ENCODE data around the gene OTOA.

The OTOA gene

DNA sequence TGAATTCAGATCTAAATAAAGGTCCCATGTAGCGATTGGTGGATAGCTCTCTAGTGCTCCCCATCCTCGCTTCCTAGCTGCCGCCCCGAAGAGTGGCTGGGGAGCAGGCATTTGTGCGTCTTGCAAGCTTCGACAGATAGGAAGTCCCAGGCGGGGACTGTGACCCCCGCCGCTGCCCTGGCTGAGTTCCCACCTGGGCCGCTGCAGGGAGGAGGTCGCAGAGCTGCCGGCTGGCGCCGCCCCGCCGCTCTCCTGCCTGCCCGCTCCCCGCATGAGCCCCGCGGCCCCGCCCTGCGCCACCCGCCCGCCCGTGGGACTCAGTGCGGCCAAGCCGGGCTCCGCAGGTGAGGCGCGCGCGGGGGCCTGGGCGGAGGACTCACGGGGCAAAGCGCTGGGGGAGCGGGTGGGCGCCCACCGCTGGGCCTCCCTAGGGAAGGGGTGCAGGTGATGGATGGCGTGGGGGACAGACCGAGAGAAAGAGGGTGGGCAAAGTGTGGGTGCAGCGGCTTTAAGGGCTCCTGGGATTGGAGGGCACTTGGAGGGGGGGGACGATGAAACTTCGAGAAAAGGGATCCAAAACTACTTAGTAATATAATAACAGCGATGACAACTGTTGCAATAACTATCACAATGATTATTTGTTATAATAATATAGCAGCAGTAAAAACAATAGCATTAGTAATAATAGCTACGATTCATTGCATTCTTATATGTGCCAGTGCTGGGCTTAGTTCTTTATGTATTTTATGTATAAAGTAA lies at the start of gene OTOA:
TSS of gene OTOA (plus strand) at position 80 of the 759 bp plus-strand sequence. CDS start 14,547 bp downstream, outside the sequence.
- Histone ChIP-seq H3K4me1 (ENCODE audit: control insufficient read depth, insufficient read depth, low read length) (no peaks in the 10 kb centered on the region), H3K4me3 (ENCODE audit: low read length) (no peak within 1 kb of the TSS), H3K36me3 (ENCODE audit: control insufficient read depth, insufficient read depth, low read length) (no peaks in the 10 kb centered on the region), H3K9ac (ENCODE audit: low read length) (no peak within 1 kb of the TSS), H3K9me3 (ENCODE audit: control insufficient read depth, low read length) (no peaks in the 10 kb centered on the region), H3K27me3 (ENCODE audit: control insufficient read depth, insufficient read depth, low read length) (peaks cover 19% of the 10 kb centered on the region)

DNA sequence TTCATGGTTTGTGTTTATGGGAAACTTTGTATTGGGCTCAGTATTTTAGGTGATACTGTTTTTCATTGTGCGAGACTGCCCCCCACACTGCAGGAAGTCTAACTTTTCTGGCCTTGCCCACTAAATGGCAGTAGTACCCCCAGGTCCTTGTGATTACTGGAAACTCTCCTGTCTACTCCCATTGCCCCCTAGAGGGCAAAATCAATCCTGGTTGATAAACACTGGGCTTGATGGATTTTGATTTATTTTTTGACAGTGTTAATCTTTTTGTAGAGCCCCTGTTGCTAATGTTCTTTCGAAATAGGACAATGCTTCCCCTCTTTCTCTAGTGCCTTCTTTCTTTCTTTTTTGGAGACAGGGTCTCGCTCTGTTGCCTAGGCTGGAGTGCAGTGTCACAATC lies 48.9 kb upstream of the OTOA start:
- Histone ChIP-seq H3K36me3 (ENCODE audit: control insufficient read depth, insufficient read depth, low read length) (no peaks in the 10 kb centered on the region), H3K4me3 (ENCODE audit: low read length) (no peak overlapping the region), H3K4me1 (ENCODE audit: control insufficient read depth, insufficient read depth, low read length) (peaks cover 16% of the 10 kb centered on the region), H3K27me3 (ENCODE audit: control insufficient read depth, insufficient read depth, low read length) (no peaks in the 10 kb centered on the region), H3K9ac (ENCODE audit: low read length) (no peak overlapping the region), H3K9me3 (ENCODE audit: control insufficient read depth, low read length) (no peaks in the 10 kb centered on the region)

DNA sequence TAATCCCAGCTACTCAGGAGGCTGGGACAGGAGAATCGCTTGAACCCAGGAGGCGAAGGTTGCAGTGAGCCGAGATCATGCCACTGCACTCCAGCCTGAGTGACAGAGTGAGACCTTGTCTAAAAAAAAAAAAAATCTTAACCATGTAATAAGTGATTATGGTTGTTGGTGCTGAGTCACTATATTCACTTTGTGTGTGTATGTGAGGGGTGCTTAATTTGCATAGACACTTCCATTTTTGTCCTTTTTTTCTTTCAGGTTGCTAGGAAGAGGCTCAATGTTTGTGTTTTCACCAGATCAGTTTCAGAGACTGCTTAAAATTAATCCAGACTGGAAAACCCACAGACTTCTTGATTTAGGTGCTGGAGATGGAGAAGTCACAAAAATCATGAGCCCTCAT lies 46.2 kb upstream of the OTOA start:
- Histone ChIP-seq H3K4me3 (ENCODE audit: low read length) (no peak overlapping the region), H3K4me1 (ENCODE audit: control insufficient read depth, insufficient read depth, low read length) (no peaks in the 10 kb centered on the region), H3K9ac (ENCODE audit: low read length) (no peak overlapping the region), H3K27me3 (ENCODE audit: control insufficient read depth, insufficient read depth, low read length) (no peaks in the 10 kb centered on the region), H3K9me3 (ENCODE audit: control insufficient read depth, low read length) (no peaks in the 10 kb centered on the region), H3K36me3 (ENCODE audit: control insufficient read depth, insufficient read depth, low read length) (no peaks in the 10 kb centered on the region)

DNA sequence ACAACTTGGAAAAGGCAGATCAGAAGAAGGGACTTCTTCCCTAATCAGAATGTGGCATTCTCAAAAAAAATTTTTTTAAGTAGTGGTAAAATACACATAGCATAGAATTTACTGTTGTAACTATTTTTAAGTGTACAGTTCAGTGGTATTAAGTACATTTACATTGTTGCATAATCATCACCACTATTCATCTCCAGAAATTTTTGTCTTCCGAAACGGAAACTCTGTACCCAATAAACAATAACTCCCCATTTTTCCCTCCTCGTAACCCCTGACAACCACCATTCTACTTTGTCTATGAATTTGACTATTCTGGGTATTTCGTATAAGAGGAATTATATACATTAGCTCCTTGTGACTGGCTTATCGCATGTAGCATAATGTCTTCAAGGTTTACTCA lies 45.5 kb upstream of the OTOA start:
- no peaks in the 10 kb centered on the region for H3K36me3 ChIP-seq (ENCODE audit: control insufficient read depth, insufficient read depth, low read length)
- H3K4me1 ChIP-seq (ENCODE audit: control insufficient read depth, insufficient read depth, low read length): no peaks in the 10 kb centered on the region
- no peaks in the 10 kb centered on the region for H3K27me3 ChIP-seq (ENCODE audit: control insufficient read depth, insufficient read depth, low read length)
- no peaks in the 10 kb centered on the region for H3K9me3 ChIP-seq (ENCODE audit: control insufficient read depth, low read length)
- H3K4me3 ChIP-seq (ENCODE audit: low read length): no peak overlapping the region
- no peak overlapping the region for H3K9ac ChIP-seq (ENCODE audit: low read length)

DNA sequence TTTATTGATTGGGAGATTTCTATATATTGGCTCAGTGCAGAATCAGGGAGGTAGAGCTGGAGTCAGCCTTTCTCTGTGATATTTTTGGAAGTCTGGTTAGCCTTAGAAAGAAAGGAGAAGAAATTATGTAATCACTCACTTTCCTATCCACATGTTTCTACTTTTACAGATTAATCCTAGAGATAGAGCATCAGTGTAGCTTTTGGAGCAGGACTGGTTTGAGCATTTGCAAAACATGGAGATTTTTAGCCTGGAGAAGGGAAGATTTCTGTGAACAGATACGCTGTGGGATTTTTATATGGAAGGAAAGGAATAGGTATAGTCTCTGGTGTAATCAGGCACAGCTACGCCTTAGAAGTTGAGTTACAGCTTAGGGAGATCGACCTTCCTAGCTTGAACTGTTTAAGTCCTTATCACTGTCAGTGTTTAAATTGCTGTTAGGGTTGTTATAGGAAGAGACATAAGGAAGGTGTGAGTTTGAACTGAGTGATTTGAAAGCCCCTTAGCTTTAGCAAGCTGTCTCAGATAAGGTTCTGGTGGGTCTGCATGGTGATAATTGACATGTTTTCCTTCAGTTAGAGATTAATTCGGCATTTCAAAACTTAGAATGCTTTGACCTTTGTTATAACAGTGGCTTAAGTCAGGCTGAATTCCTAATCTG lies 43.9 kb upstream of the OTOA start:
- no peaks in the 10 kb centered on the region for H3K36me3 ChIP-seq (ENCODE audit: control insufficient read depth, insufficient read depth, low read length)
- H3K4me1 ChIP-seq (ENCODE audit: control insufficient read depth, insufficient read depth, low read length): no peaks in the 10 kb centered on the region
- H3K9me3 ChIP-seq (ENCODE audit: control insufficient read depth, low read length): no peaks in the 10 kb centered on the region
- H3K27me3 ChIP-seq (ENCODE audit: control insufficient read depth, insufficient read depth, low read length): no peaks in the 10 kb centered on the region
- no peak overlapping the region for H3K4me3 ChIP-seq (ENCODE audit: low read length)
- no peak overlapping the region for H3K9ac ChIP-seq (ENCODE audit: low read length)

DNA sequence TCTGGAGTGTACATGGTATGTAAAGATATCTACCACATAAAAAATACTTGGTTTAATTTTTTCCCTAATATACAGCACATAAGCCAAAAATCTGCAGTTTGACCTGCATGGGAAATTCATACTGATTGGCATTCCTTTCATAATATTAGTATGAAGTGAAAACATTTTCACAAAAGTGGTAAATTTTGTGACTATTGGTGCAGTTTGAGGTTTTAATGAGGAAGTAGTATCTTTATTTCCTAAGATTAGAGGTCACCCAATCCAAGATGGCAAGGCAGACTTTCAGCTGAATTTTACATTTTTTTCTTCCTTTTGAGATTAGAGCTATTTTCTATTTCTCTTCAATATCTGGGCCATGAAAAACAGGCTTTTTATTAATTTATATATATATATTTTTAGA lies 43.2 kb upstream of the OTOA start:
- H3K27me3 ChIP-seq (ENCODE audit: control insufficient read depth, insufficient read depth, low read length): no peaks in the 10 kb centered on the region
- no peaks in the 10 kb centered on the region for H3K9me3 ChIP-seq (ENCODE audit: control insufficient read depth, low read length)
- H3K36me3 ChIP-seq (ENCODE audit: control insufficient read depth, insufficient read depth, low read length): peaks cover 6% of the 10 kb centered on the region
- no peak overlapping the region for H3K9ac ChIP-seq (ENCODE audit: low read length)
- no peak overlapping the region for H3K4me3 ChIP-seq (ENCODE audit: low read length)
- H3K4me1 ChIP-seq (ENCODE audit: control insufficient read depth, insufficient read depth, low read length): no peaks in the 10 kb centered on the region

DNA sequence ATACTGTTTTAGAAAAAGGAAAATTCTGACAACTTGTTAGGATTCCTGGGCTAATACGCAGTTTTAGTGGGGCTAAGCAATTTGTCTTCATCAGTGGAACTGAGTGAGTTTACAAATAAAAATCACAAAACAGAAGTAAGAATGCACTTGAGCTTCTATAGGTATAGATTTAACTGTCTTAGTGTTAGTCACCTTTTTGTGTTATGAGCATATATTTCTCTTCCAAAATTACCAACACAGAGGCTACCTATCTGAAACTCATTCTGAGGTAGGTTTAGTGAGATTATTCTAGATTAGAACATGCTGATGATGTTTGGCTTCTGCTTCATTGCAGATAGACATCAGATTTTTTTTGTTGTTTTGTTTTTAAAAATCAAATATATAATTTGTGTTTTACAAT lies 41.2 kb upstream of the OTOA start:
- no peak overlapping the region for H3K4me3 ChIP-seq (ENCODE audit: low read length)
- H3K36me3 ChIP-seq (ENCODE audit: control insufficient read depth, insufficient read depth, low read length): peaks cover 6% of the 10 kb centered on the region
- no peaks in the 10 kb centered on the region for H3K4me1 ChIP-seq (ENCODE audit: control insufficient read depth, insufficient read depth, low read length)
- no peaks in the 10 kb centered on the region for H3K27me3 ChIP-seq (ENCODE audit: control insufficient read depth, insufficient read depth, low read length)
- H3K9ac ChIP-seq (ENCODE audit: low read length): no peak overlapping the region
- H3K9me3 ChIP-seq (ENCODE audit: control insufficient read depth, low read length): no peaks in the 10 kb centered on the region

DNA sequence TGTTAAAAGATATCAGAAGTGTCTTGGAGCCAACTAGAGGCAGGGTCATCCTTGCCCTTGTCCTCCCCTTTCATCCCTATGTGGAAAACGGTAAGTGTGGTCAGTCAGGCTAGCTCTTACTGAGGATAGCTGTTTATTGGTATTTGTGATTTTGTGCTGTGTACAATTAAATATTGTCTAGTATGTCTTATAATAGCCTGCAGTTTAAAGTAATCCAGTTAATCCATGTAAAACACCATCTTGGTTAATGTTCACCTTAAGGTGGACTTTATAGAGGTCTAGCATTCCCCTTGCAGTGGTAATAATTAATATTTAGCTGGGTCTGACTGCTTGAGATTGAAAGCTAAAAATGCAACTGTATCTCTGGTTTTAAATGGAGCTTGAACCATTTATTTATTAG lies 38.7 kb upstream of the OTOA start:
- peaks cover 6% of the 10 kb centered on the region for H3K36me3 ChIP-seq (ENCODE audit: control insufficient read depth, insufficient read depth, low read length)

DNA sequence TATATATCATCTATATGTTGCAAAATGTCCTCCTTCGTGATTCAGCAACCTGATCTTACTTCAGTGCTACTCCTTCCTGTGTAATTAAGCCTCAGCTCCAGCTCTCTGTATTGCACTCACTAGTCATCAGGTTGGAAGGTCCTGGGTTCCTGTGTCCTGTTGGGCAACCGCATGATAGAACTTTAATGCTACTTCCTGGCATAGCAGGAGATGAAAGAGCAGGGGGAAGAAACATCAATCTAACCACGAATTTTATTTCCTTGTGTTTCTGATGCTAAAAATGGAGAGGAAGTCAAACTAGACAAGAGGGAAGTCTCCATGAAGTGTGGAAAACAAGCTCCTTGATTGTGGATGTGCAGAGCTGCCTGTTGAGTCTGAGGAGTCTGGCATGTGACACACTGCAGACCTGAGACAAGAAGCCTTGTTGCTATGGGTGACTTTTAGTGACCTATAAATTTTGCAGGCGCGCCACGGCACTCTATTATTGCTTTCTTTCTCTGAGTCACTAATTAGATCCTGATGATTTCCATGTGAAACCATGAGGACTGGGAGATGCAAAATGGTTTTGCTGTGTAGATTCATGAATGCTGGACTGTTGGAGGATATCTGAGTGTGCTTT lies 37.0 kb upstream of the OTOA start:
- H3K9ac ChIP-seq (ENCODE audit: low read length): no peak overlapping the region
- no peak overlapping the region for H3K4me3 ChIP-seq (ENCODE audit: low read length)
- no peaks in the 10 kb centered on the region for H3K9me3 ChIP-seq (ENCODE audit: control insufficient read depth, low read length)
- H3K36me3 ChIP-seq (ENCODE audit: control insufficient read depth, insufficient read depth, low read length): peaks cover 6% of the 10 kb centered on the region
- peaks cover 10% of the 10 kb centered on the region for H3K4me1 ChIP-seq (ENCODE audit: control insufficient read depth, insufficient read depth, low read length)
- H3K27me3 ChIP-seq (ENCODE audit: control insufficient read depth, insufficient read depth, low read length): no peaks in the 10 kb centered on the region

More for the DNA sequence above, 38.7 kb upstream of the OTOA start:
- Histone ChIP-seq H3K27me3 (ENCODE audit: control insufficient read depth, insufficient read depth, low read length) (no peaks in the 10 kb centered on the region), H3K9ac (ENCODE audit: low read length) (no peak overlapping the region), H3K9me3 (ENCODE audit: control insufficient read depth, low read length) (no peaks in the 10 kb centered on the region), H3K4me1 (ENCODE audit: control insufficient read depth, insufficient read depth, low read length) (no peaks in the 10 kb centered on the region), H3K4me3 (ENCODE audit: low read length) (no peak overlapping the region)

DNA sequence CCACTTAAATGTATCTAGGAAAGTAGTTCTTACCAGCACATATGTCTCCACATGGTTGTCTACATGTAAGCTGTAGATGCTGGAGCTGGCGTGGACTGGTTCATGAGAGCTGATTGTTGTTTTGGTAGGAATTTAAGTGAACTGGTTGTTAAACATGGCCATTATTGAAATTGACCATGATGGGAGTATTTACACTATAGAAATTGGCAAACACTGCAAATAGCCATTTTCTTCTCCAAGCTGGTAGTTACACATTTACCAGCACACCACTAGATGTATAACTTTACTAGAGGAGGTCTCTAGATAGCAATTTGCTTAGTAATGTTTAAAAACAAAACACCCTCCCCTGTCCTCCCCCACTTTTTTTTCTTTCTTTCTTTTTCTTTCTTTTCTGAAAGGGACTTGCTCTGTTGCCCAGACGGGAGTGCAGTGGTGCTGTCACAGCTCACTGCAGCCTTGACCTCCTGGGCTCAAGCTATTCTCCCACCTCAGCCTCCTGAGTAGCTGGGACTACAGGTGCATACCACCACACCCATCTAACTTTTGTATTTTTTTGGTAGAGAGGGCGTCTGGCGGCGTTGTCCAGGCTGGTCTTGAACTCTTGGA lies 35.5 kb upstream of the OTOA start:
- H3K9me3 ChIP-seq (ENCODE audit: control insufficient read depth, low read length): no peaks in the 10 kb centered on the region
- H3K4me3 ChIP-seq (ENCODE audit: low read length): no peak overlapping the region
- H3K4me1 ChIP-seq (ENCODE audit: control insufficient read depth, insufficient read depth, low read length): peaks cover 10% of the 10 kb centered on the region
- peaks cover 6% of the 10 kb centered on the region for H3K36me3 ChIP-seq (ENCODE audit: control insufficient read depth, insufficient read depth, low read length)
- H3K27me3 ChIP-seq (ENCODE audit: control insufficient read depth, insufficient read depth, low read length): no peaks in the 10 kb centered on the region
- H3K9ac ChIP-seq (ENCODE audit: low read length): no peak overlapping the region

DNA sequence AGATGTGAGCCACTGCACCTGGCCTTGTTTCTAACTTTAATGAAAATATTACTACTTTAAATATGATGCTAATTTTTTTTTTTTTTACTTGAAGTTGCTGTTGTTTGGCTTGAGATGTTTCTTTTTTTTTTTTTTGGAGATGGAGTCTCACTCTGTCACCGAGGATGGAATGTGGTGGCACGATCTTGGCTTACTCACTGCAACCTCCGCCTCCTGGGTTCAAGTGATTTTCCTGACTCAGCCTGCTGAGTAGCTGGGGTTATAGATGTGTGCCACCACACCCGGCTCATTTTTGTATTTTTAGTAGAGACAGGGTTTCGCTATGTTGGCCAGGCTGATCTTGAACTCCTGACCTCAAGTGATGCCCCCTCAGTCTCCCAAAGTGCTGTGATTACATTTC lies 35.0 kb upstream of the OTOA start:
- Histone ChIP-seq H3K9ac (ENCODE audit: low read length) (no peak overlapping the region), H3K36me3 (ENCODE audit: control insufficient read depth, insufficient read depth, low read length) (peaks cover 6% of the 10 kb centered on the region), H3K9me3 (ENCODE audit: control insufficient read depth, low read length) (no peaks in the 10 kb centered on the region), H3K4me3 (ENCODE audit: low read length) (no peak overlapping the region), H3K27me3 (ENCODE audit: control insufficient read depth, insufficient read depth, low read length) (no peaks in the 10 kb centered on the region), H3K4me1 (ENCODE audit: control insufficient read depth, insufficient read depth, low read length) (peaks cover 10% of the 10 kb centered on the region)
